Fibroblast of lung (primary cell): Measurements from ENCODE around the gene ATG4D. TPM values are rescaled to one million over a fixed set of nuclear protein-coding genes. Genes with fewer than 3 reads are reported as not detected.

ENCODE experiments used
- DNase-seq, 2 donors: peaks; one replicate each; pipeline versions ENCODE4 v3.0.0 to v3.0.0-alpha.2; 2010; ENCODE audit warnings: low read depth in 2 of 2
- H2AFZ ChIP-seq: 2 replicates; pipeline ENCODE4 v1.5.1; 2012; ENCODE audit warnings: low read length, control low read depth, inconsistent platforms
- H3K27ac ChIP-seq: 2 replicates; pipeline ENCODE4 v1.5.1; 2011; ENCODE audit warnings: low read length, control low read depth; ENCODE audit not compliant: insufficient read depth
- H3K27me3 ChIP-seq: 2 replicates; pipeline ENCODE4 v1.5.1; 2011; ENCODE audit warnings: mild to moderate bottlenecking, low read length; ENCODE audit not compliant: control insufficient read depth, insufficient read depth
- H3K36me3 ChIP-seq: 2 replicates; pipeline ENCODE4 v1.5.1; 2011; ENCODE audit warnings: low read length; ENCODE audit not compliant: control insufficient read depth, insufficient read depth
- H3K4me1 ChIP-seq: 2 replicates; pipeline ENCODE4 v1.5.1; 2011; ENCODE audit warnings: low read length; ENCODE audit not compliant: control insufficient read depth, insufficient read depth; ENCODE audit errors: extremely low read depth
- H3K4me2 ChIP-seq: 2 replicates; pipeline ENCODE4 v1.5.1; 2011; ENCODE audit warnings: low read length, control low read depth; ENCODE audit not compliant: insufficient read depth; ENCODE audit errors: extremely low read depth
- H3K4me3 ChIP-seq, 4 experiments: fragments of 200-600 bp in 1 of 4; sonication (generic) in 1 of 4; replicated peaks in 1 of 4; 2 replicates each; pipeline ENCODE4 v1.5.1; 2011 to 2016; ENCODE audit warnings: low read length in 4 of 4, low read depth in 3 of 4, mild to moderate bottlenecking in 3 of 4, control low read depth in 2 of 4, inconsistent platforms in 1 of 4, mixed read lengths in 1 of 4; ENCODE audit not compliant: insufficient read depth in 1 of 4; ENCODE audit errors: control extremely low read depth in 1 of 4
- H3K79me2 ChIP-seq: 2 replicates; pipeline ENCODE4 v1.5.1; 2012; ENCODE audit warnings: mild to moderate bottlenecking, low read length, inconsistent platforms; ENCODE audit not compliant: control insufficient read depth, insufficient read depth
- H3K9ac ChIP-seq: 2 replicates; pipeline ENCODE4 v1.5.1; 2011; ENCODE audit warnings: mild to moderate bottlenecking, low read length, control low read depth; ENCODE audit not compliant: insufficient read depth
- H3K9me3 ChIP-seq: 2 replicates; pipeline ENCODE4 v1.5.1; 2012; ENCODE audit warnings: low read depth, low read length; ENCODE audit not compliant: control insufficient read depth, insufficient read depth
- H4K20me1 ChIP-seq: 2 replicates; pipeline ENCODE4 v1.5.1; 2011; ENCODE audit warnings: low read length; ENCODE audit not compliant: control insufficient read depth, insufficient read depth; ENCODE audit errors: extremely low read depth
- EZH2 ChIP-seq: IDR thresholded peaks from 2 replicates; pipeline ENCODE4 v1.5.1; 2012; ENCODE audit warnings: low read length, control low read depth, mild to moderate bottlenecking; ENCODE audit errors: missing control alignments
- polyA minus RNA-seq: library from RNA; depleted of rRNA, polyadenylated mRNA; stranded (reverse); fragments of >200 nt; gene quantifications from 2 replicates; pipeline ENCODE4 v1.2.3, GENCODE V29; 2011; ENCODE audit warnings: low replicate concordance
- polyA plus RNA-seq, 2 donors: library from polyadenylated mRNA; depleted of rRNA in 1 of 2; stranded (reverse) in 1 of 2; unstranded in 1 of 2; fragments of >200 nt; gene quantifications; 2 replicates each; pipeline ENCODE4 v1.2.1, GENCODE V29; 2011 to 2012; ENCODE audit warnings: missing spikeins in 1 of 2
- total RNA-seq: library from RNA; depleted of rRNA; stranded (reverse); fragments of >200 nt; gene quantifications from 2 replicates; pipeline ENCODE4 v1.2.1, GENCODE V29; 2014
- TF ChIP-seq, protein P1 (sequence below), 2 donors: IDR thresholded peaks in 1 of 2; conservative IDR thresholded peaks in 1 of 2; 1 replicate in 1 of 2; 2 replicates in 1 of 2; pipeline ENCODE4 v1.5.1; 2011 to 2012; ENCODE audit warnings: low read length in 2 of 2, control low read depth in 1 of 2, inconsistent platforms in 1 of 2, low read depth in 1 of 2, mild to moderate bottlenecking in 1 of 2

The ATG4D gene
- total RNA-seq (13.4 and 14.9 TPM in 2 replicates), polyA plus RNA-seq (7.2 and 12.8 TPM in 2 replicates), polyA minus RNA-seq (22.8 and 39.0 TPM in 2 replicates)
- 12.5 and 19.3 TPM in 2 replicates for polyA plus RNA-seq (2012)

DNA sequence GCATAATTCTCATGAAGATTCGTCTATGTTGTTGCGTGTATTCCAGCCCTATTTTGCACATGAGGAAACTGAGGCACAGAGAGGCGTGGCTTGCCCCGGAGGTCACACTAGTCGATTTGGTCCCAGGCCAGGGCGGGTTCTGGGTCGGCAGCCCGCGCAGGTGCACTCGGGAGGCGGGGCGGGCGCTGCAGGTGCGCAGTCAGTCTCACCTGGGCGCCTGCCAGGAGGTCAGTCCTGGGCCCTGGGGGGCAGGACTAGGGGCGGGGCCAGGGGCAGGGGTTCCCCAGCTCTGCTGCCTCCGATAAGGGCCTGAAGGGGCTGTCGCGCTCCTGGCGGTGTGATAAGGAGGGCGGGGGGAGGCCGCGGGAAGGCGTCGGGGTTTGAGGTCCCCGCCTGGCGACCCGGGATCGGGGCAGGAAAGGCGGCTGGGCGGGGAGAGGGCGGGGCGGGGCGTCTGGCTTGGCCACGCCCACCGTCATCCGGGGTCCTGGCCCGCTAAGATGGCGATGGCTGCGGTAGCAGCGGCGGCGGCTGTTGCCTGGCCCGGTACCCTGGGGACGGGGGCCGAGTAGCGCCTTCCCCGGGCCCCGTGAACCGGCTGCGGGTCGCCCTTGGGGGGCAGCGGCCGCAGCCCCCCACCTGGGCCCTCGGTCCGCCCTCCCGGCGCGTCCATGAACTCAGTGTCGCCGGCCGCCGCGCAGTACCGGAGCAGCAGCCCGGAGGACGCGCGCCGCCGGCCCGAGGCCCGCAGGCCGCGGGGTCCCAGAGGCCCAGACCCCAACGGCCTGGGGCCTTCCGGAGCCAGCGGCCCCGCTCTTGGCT lies at the start of gene ATG4D:
TSS of gene ATG4D (plus strand) at position 485 of the 822 bp plus-strand sequence. CDS start at position 672, 187 bp downstream.
- peak within 1 kb of the TSS; percentile 44 for H2AFZ ChIP-seq
- H3K4me2 ChIP-seq: peak within 1 kb of the TSS; percentile 89
- no peaks in the 10 kb centered on the region for H3K27me3 ChIP-seq
- peak within 1 kb of the TSS; percentile 66 to 82 (median 76) for H3K4me3 ChIP-seq
- H4K20me1 ChIP-seq: no peaks in the 10 kb centered on the region
- no peaks in the 10 kb centered on the region for H3K36me3 ChIP-seq
- DNase-seq: peak; percentile 45 to 61
- no peaks in the 10 kb centered on the region for H3K9me3 ChIP-seq
- H3K27ac ChIP-seq: peak within 1 kb of the TSS; percentile 71
- peaks cover 11% of the 10 kb centered on the region for H3K79me2 ChIP-seq
- peak within 1 kb of the TSS; percentile 90 for H3K9ac ChIP-seq
- no peak for TF ChIP-seq EZH2
- TF ChIP-seq, protein P1, sequence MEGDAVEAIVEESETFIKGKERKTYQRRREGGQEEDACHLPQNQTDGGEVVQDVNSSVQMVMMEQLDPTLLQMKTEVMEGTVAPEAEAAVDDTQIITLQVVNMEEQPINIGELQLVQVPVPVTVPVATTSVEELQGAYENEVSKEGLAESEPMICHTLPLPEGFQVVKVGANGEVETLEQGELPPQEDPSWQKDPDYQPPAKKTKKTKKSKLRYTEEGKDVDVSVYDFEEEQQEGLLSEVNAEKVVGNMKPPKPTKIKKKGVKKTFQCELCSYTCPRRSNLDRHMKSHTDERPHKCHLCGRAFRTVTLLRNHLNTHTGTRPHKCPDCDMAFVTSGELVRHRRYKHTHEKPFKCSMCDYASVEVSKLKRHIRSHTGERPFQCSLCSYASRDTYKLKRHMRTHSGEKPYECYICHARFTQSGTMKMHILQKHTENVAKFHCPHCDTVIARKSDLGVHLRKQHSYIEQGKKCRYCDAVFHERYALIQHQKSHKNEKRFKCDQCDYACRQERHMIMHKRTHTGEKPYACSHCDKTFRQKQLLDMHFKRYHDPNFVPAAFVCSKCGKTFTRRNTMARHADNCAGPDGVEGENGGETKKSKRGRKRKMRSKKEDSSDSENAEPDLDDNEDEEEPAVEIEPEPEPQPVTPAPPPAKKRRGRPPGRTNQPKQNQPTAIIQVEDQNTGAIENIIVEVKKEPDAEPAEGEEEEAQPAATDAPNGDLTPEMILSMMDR (conservative IDR thresholded peaks at IDR 0.05 in 1 of 2, IDR thresholded peaks at IDR 0.05 in 1 of 2; ENCODE audit: low read depth in 1 of 2, low read length in 2 of 2): no peak
- H3K4me1 ChIP-seq: no peaks in the 10 kb centered on the region

DNA sequence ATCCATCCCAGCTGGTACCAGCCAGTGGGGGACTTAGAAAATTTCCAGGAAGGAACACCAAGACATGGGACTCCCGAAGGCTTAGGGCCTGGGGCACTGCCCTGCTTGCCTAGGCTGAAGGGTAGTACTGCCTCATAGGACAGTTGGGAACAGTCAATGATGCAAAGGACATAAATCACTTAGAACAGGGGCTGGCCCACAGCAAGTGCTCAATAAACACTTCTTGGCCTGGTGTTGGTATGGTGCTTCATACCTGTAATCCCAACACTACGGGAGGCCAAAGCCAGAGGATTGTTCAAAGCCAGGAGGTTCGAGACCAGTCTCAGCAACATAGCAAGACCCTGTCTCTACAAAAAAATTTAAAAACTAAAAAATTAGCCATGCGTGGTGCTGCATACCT lies 46.3 kb upstream of the ATG4D start:
- no peak overlapping the region for H3K4me3 ChIP-seq
- no peak for DNase-seq
- peaks cover 43% of the 10 kb centered on the region for H3K79me2 ChIP-seq
- no peak overlapping the region for H3K4me2 ChIP-seq
- H3K9me3 ChIP-seq: no peaks in the 10 kb centered on the region
- H3K27me3 ChIP-seq: no peaks in the 10 kb centered on the region
- no peaks in the 10 kb centered on the region for H4K20me1 ChIP-seq
- TF ChIP-seq, protein P1 (conservative IDR thresholded peaks at IDR 0.05 in 1 of 2, IDR thresholded peaks at IDR 0.05 in 1 of 2; ENCODE audit: low read depth in 1 of 2, low read length in 2 of 2): no peak
- TF ChIP-seq EZH2: no peak
- H3K4me1 ChIP-seq: peaks cover 2% of the 10 kb centered on the region
- H3K27ac ChIP-seq: no peak overlapping the region
- peaks cover 11% of the 10 kb centered on the region for H3K36me3 ChIP-seq
- H2AFZ ChIP-seq: no peak overlapping the region
- H3K9ac ChIP-seq: no peak overlapping the region

DNA sequence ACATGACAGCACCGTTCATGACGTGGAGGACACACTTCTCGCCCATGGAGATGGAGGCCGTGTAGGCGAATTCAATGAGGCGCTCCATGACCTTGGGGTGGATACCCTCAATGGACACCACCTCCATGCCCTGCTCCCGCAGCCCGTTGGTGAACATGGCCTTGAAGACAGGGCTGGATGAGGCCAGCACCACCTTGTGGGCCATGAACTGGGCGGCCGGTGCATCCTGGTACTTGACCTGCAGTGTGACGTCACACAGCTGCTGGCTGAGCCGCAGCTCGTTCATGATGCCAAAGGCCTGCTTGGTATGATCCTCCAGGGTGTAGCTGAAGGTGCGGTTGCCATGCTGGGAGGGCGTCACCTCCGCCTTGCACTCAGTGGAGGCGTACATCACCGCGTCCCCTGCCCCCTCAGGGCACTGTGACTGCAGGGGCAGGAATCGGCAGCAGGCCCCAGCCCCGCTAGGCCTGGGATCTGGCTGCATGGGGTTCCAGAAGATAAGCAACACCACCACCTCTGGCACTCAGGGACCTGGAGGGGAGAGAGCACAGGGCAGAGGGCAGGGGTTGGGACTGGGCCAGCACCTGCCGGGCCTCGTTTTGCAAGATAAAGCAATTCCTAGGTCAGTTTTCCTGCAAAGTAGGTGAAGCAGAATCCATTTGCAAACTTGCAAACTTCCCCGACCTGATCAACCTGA lies 44.0 kb upstream of the ATG4D start:
- peaks cover 40% of the 10 kb centered on the region for H3K79me2 ChIP-seq
- H2AFZ ChIP-seq: no peak overlapping the region
- DNase-seq: no peak
- no peak for TF ChIP-seq EZH2
- TF ChIP-seq, protein P1 (conservative IDR thresholded peaks at IDR 0.05 in 1 of 2, IDR thresholded peaks at IDR 0.05 in 1 of 2; ENCODE audit: low read depth in 1 of 2, low read length in 2 of 2): no peak
- H3K4me2 ChIP-seq: no peak overlapping the region
- H3K27ac ChIP-seq: no peak overlapping the region
- no peaks in the 10 kb centered on the region for H3K9me3 ChIP-seq
- H3K4me3 ChIP-seq: no peak overlapping the region
- H3K9ac ChIP-seq: no peak overlapping the region
- H3K36me3 ChIP-seq: peaks cover 9% of the 10 kb centered on the region
- H3K4me1 ChIP-seq: peaks cover 2% of the 10 kb centered on the region
- H3K27me3 ChIP-seq: no peaks in the 10 kb centered on the region
- H4K20me1 ChIP-seq: no peaks in the 10 kb centered on the region
